GM19468 (cell line): ENCODE measurements around the gene MUTYH.
"Not testable (repeated sequence)": the region's sequence is repeated elsewhere in the genome, so short reads cannot be mapped to it uniquely, and the experiment has no call there.

Experiments
- ATAC-seq: cut with Tn5 transposase; IDR thresholded peaks from one replicate; pipeline ENCODE4 v1.9.1; 2021; ENCODE audit warnings: mild to moderate bottlenecking, moderate library complexity, moderate number of reproducible peaks; ENCODE audit not compliant: unreplicated experiment; ENCODE audit errors: extremely low read depth

MUTYH gene

GRCh38 chr1:45339789-45340558 lies at the start of gene MUTYH, which contains the start of gene TOE1:
Gene MUTYH (minus strand): TSS chr1:45340440. CDS start chr1:45334505, 5,935 bp downstream.
Gene TOE1 (plus strand): TSS chr1:45340170. CDS start chr1:45340253, 83 bp downstream.
- ATAC-seq: peak; percentile 40

- ATAC-seq: no peak
These were observed 46.0 kb upstream of the MUTYH start for GRCh38 chr1:45386219-45386618.

- ATAC-seq: no peak
These were observed 45.1 kb upstream of the MUTYH start for GRCh38 chr1:45385302-45385701.

GRCh38 chr1:45384213-45384612 lies 44.0 kb upstream of the MUTYH start:
- not testable (repeated sequence) for ATAC-seq

GRCh38 chr1:45383191-45383590 lies 43.0 kb upstream of the MUTYH start:
- no peak for ATAC-seq

GRCh38 chr1:45381243-45381642 lies 41.0 kb upstream of the MUTYH start:
- no peak for ATAC-seq

GRCh38 chr1:45380730-45381129 lies 40.5 kb upstream of the MUTYH start:
- ATAC-seq: no peak

- no peak for ATAC-seq
These were observed 39.9 kb upstream of the MUTYH start for GRCh38 chr1:45380125-45380524.

- no peak for ATAC-seq
These were observed 39.3 kb upstream of the MUTYH start for GRCh38 chr1:45379524-45379923.

GRCh38 chr1:45378184-45378583 lies 37.9 kb upstream of the MUTYH start:
- ATAC-seq: no peak

- no peak for ATAC-seq
These were observed 35.2 kb upstream of the MUTYH start for GRCh38 chr1:45375104-45376090.

- no peak for ATAC-seq
These were observed 33.3 kb upstream of the MUTYH start for GRCh38 chr1:45373573-45373972.

GRCh38 chr1:45370575-45370974 lies 30.3 kb upstream of the MUTYH start:
- no peak for ATAC-seq

GRCh38 chr1:45365051-45365450 lies 24.8 kb upstream of the MUTYH start:
- no peak for ATAC-seq

GRCh38 chr1:45364294-45364693 lies 24.1 kb upstream of the MUTYH start:
- no peak for ATAC-seq

- ATAC-seq: not testable (repeated sequence)
These were observed 20.7 kb upstream of the MUTYH start for GRCh38 chr1:45360981-45361380.

GRCh38 chr1:45359882-45360513 lies 19.8 kb upstream of the MUTYH start:
- ATAC-seq: no peak

- ATAC-seq: no peak
These were observed 15.9 kb upstream of the MUTYH start for GRCh38 chr1:45356186-45356585.

GRCh38 chr1:45355683-45356082 lies 15.4 kb upstream of the MUTYH start:
- no peak for ATAC-seq

- no peak for ATAC-seq
These were observed 14.6 kb upstream of the MUTYH start for GRCh38 chr1:45354838-45355237.
